Ovary (tissue), 9 donors: Measurements from ENCODE around the gene ZNF423. TPM values are rescaled to one million over a fixed set of nuclear protein-coding genes. Genes with fewer than 3 reads are reported as not detected.

Source experiments
- DNase-seq, 5 donors: peaks; one replicate each; pipeline ENCODE4 v3.0.0-alpha.2; 2019 to 2020
- H3K27ac ChIP-seq, 2 donors: fragments of 200-600 bp; one replicate each; pipeline versions ENCODE4 v1.5.1 to v1.8.0; 2019 to 2022
- H3K27me3 ChIP-seq: fragments of 200-600 bp; one replicate; pipeline ENCODE4 v1.8.0; 2022
- H3K36me3 ChIP-seq: fragments of 200-600 bp; sonication (generic); one replicate; pipeline ENCODE4 v1.5.1; 2019
- H3K4me1 ChIP-seq: one replicate; pipeline ENCODE4 v1.8.1; 2013; ENCODE audit warnings: mild to moderate bottlenecking, moderate library complexity; ENCODE audit not compliant: insufficient read depth
- H3K4me3 ChIP-seq: fragments of 200-600 bp; sonication (generic); one replicate; pipeline ENCODE4 v1.5.1; 2017
- H3K9me3 ChIP-seq, 2 donors: fragments of 200-600 bp in 1 of 2; sonication (generic) in 1 of 2; one replicate each; pipeline versions ENCODE4 v1.5.1 to v1.8.1; 2013 to 2019; ENCODE audit warnings: mild to moderate bottlenecking in 1 of 2, moderate library complexity in 1 of 2
- EP300 ChIP-seq: sonication (generic); formaldehyde crosslinking; IDR thresholded peaks from one replicate; pipeline ENCODE4 v1.6.1; 2017; ENCODE audit warnings: antibody characterized with exemption
- POLR2A ChIP-seq: fragments of 450-650 bp; IDR thresholded peaks from one replicate; pipeline ENCODE4 v1.6.1; 2017; ENCODE audit warnings: antibody characterized with exemption, mild to moderate bottlenecking, moderate library complexity
- WGBS, 3 donors: extraction: QIAGEN DNeasy Blood & Tissue Kit in 1 of 3; methylation state at CpG; one replicate each; pipeline versions ENCODE4 v1.1.5 to v1.1.7; 2013 to 2017; 5-methylcytosine and 5-hydroxymethylcytosine counted together
- intact Hi-C, 4 donors: fragments of 100-400 bp; cut with DNase I; formaldehyde crosslinking; loops; one replicate each; pipeline versions ENCODE4 v1.11.0 to v1.15.1; 2022 to 2023
- polyA plus RNA-seq, 2 donors: library from polyadenylated mRNA; stranded (reverse); fragments of 200-250 nt in 1 of 2; fragments of 350-450 nt in 1 of 2; fragmentation: Illumina TruSeq in 1 of 2; extraction: RNeasy Lipid Tissue Mini Kit (QIAGEN cat#74804) in 1 of 2; gene quantifications; one replicate each; pipeline ENCODE4 v1.2.3, GENCODE V29; 2013 to 2014
- total RNA-seq, 7 donors: library from RNA; depleted of rRNA in 2 of 7; stranded (reverse); fragments of >200 nt in 2 of 7; fragmentation: NEBNext Ultra II Directional in 3 of 7; extraction: Animal tissue kit (Norgen Biotek cat#: 25700) in 3 of 7; gene quantifications; one replicate each; pipeline versions ENCODE4 v1.1.0 to v1.2.4, GENCODE V29; 2016 to 2023
- TF ChIP-seq, protein P1 (sequence below), 3 donors: fragments of 450-650 bp in 2 of 3; fragments of 200-600 bp in 1 of 3; IDR thresholded peaks; one replicate each; pipeline versions ENCODE4 v1.5.1 to v1.8.0; 2016 to 2022; ENCODE audit warnings: antibody characterized with exemption in 3 of 3, mild to moderate bottlenecking in 1 of 3
- donor health status: DM: no; HTN: no; CAD: no; lungs with moderate emphysema.
- donor health status: DM: no; HTN: no; CAD: no.
- donor health status: Bipolar disorder and iron deficiency.
- donor health status: DM: yes; HTN: yes; CAD: no.
- donor health status: DM: no; HTN: no; CAD: no.
- donor health status: DM: yes; HTN: yes; CAD: no.

Gene ZNF423
- total and polyA plus RNA-seq, 9 donors = 3.3 to 40.3 (median 12.4) TPM

DNA sequence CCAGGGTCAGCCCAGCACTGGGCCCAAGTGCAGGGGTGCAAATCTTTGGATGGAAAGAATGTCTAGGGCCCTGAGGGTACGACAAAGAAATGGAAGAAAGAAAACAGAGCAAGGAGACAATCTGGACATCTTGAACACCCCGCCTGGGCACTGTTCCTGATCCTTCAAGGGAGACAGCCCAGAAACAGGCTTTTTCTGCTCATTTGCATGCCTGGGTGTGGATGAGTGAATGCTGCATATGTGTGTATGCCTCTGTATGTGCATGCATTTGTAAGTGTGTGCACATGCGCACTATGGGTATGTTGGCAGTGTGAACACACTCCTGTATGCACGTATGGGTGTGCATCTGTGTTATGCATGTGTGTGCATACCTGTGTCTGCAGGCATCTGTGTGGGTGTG is 79.2 kb downstream of the ZNF423 start:
- WGBS, 3 donors = 90 to 96% (median 93%) methylated on average over 4 of the region's 4 CpGs
- peaks cover 5% of the 10 kb centered on the region for H3K4me1 ChIP-seq
- H3K27me3 ChIP-seq = no peaks in the 10 kb centered on the region
- H3K4me3 ChIP-seq = no peak overlapping the region
- intact Hi-C loops = no loop called here
- DNase-seq = no peak
- TF ChIP-seq, protein P1, sequence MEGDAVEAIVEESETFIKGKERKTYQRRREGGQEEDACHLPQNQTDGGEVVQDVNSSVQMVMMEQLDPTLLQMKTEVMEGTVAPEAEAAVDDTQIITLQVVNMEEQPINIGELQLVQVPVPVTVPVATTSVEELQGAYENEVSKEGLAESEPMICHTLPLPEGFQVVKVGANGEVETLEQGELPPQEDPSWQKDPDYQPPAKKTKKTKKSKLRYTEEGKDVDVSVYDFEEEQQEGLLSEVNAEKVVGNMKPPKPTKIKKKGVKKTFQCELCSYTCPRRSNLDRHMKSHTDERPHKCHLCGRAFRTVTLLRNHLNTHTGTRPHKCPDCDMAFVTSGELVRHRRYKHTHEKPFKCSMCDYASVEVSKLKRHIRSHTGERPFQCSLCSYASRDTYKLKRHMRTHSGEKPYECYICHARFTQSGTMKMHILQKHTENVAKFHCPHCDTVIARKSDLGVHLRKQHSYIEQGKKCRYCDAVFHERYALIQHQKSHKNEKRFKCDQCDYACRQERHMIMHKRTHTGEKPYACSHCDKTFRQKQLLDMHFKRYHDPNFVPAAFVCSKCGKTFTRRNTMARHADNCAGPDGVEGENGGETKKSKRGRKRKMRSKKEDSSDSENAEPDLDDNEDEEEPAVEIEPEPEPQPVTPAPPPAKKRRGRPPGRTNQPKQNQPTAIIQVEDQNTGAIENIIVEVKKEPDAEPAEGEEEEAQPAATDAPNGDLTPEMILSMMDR (IDR thresholded peaks at IDR 0.05) = no peak
- TF ChIP-seq POLR2A (no peak), EP300 (no peak)
- H3K27ac ChIP-seq = no peak overlapping the region
- no peaks in the 10 kb centered on the region for H3K36me3 ChIP-seq
- H3K9me3 ChIP-seq = no peaks in the 10 kb centered on the region

DNA sequence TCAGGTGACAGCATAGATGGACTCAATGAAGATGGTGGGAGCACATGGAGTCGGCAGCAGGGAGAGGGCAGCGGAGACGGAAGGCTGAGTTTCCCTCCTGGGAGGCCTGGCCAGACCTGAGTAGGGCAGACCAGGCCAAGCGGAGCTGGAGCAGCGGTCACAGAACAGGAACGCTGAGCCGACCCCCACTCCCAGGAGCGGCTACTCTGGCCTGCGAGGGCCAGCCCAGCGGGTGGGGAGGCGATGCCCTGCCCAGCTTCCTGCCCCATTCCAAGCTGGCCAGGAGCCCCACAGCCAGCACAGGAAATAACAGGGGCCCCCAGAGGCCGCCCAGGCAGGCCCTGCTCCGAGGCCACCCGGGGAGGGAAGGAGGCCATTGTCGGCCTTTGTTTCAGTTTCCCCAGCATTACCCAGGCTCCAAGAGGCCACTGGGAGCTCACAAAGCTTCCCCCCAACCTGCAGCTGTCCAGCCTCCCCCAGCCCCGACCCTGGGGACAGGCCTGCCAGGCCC is 79.8 kb downstream of the ZNF423 start:
- no peak for DNase-seq
- H3K36me3 ChIP-seq = no peaks in the 10 kb centered on the region
- intact Hi-C loops = no loop called here
- TF ChIP-seq EP300 = no peak
- TF ChIP-seq POLR2A = no peak
- H3K27me3 ChIP-seq = no peaks in the 10 kb centered on the region
- H3K27ac ChIP-seq = no peak overlapping the region
- H3K4me1 ChIP-seq = peaks cover 3% of the 10 kb centered on the region
- no peak overlapping the region for H3K4me3 ChIP-seq
- H3K9me3 ChIP-seq = no peaks in the 10 kb centered on the region
- 58 to 67% (median 62%) methylated on average over 16 of the region's 16 CpGs for WGBS, 3 donors

DNA sequence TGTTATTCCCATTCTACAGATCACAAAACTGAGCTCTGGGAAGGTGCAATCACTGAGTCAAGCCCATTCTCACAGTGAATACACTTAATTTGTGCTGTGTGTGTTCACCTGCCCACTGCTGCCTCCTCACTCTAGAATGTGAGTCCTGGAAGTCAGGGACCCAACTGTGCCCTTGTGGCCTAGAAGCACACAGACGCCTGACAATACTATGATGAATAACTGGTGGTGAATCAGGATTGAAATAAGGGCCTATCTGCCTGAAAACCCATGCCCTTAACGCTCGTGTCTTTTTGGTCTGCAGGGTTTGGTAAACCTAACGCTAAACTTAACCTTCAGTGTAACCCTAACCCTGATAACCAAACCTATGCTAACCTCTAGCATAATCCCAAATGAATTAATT is 80.3 kb downstream of the ZNF423 start:
- peaks cover 3% of the 10 kb centered on the region for H3K4me1 ChIP-seq
- H3K9me3 ChIP-seq = no peaks in the 10 kb centered on the region
- WGBS, 3 donors = 89 to 92% (median 91%) methylated on average over 4 of the region's 4 CpGs
- intact Hi-C loops = no loop called here
- H3K27me3 ChIP-seq = no peaks in the 10 kb centered on the region
- no peak overlapping the region for H3K4me3 ChIP-seq
- H3K36me3 ChIP-seq = no peaks in the 10 kb centered on the region
- H3K27ac ChIP-seq = no peak overlapping the region
- no peak for TF ChIP-seq EP300
- TF ChIP-seq POLR2A = no peak
- TF ChIP-seq, protein P1 (IDR thresholded peaks at IDR 0.05) = no peak
- no peak for DNase-seq

DNA sequence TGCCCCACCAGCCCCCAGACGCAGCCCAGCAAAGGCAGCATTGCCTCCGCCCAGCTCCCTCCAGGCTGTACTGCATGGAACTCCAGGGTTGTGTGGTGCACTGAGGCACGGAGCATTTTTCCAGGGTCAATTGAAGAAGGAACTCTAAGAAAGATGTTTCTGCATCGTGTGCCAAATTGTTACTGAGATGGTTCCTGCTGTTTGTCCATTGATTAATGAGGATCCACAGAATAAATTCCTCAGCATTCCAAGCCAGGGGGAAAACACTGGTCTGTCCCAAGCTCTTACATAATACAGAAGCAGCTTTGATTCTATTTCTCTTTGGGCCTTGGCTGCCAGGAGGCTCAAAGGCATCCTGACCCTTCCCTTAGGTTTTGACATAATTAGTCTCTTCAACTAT is 80.9 kb downstream of the ZNF423 start:
- DNase-seq = no peak
- Histone ChIP-seq H3K4me1 (peaks cover 3% of the 10 kb centered on the region), H3K4me3 (no peak overlapping the region), H3K36me3 (no peaks in the 10 kb centered on the region), H3K9me3 (no peaks in the 10 kb centered on the region), H3K27ac (no peak overlapping the region), H3K27me3 (no peaks in the 10 kb centered on the region)
- 59 to 72% (median 66%) methylated on average over 4 of the region's 4 CpGs for WGBS, 3 donors
- intact Hi-C loops = no loop called here
- TF ChIP-seq POLR2A (no peak), EP300 (no peak)
- TF ChIP-seq, protein P1 (IDR thresholded peaks at IDR 0.05) = no peak

DNA sequence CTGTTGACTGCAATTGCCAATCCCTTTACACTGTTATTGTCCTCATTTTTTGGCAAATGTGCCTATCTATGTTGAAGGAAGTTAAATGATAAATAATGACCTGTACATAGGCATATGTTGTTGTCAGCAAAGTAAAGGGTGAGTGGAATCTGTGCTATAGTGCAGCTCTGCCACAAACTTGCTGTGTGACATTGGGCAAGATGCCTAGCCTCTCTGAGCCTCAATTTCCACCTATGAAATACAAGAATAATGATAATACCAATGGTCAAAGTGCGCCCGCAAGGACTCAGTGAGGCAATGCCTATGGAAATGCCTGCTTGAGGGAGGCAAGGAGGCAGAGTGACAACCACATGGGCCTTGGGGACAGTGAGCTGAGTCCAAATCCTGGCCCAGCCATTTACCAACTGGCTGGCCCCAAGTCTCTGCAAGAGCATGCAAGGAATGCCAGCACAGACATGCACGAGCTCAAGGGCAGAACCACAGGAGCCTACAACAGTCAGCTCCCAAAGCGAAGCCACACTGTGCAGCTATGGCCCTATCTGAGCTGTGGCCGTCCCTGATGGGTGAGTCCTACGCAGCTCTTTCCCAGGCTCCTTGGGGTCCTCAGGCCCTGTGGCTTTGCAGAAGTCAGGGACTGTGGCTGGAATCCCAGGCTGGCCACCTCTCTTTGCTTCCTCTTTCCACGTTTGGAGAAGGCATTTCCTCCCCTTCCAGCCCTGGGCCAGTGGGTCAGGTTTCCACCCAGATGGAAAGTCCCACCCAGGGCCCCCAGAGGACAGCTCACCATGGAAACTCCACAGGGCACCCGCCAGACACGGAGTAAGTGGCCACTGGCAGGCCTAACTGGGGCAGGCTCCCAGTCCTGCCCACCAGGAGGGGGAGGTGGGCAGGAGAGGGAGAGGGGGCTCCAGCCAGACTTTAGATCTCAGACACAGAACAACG is 82.1 kb downstream of the ZNF423 start:
- Histone ChIP-seq H3K9me3 (no peaks in the 10 kb centered on the region), H3K4me3 (no peak overlapping the region), H3K27ac (no peak overlapping the region), H3K36me3 (no peaks in the 10 kb centered on the region), H3K27me3 (no peaks in the 10 kb centered on the region), H3K4me1 (peaks cover 3% of the 10 kb centered on the region)
- no peak for DNase-seq
- intact Hi-C loops = no loop called here
- no peak for TF ChIP-seq POLR2A
- TF ChIP-seq EP300 = no peak
- TF ChIP-seq, protein P1 (IDR thresholded peaks at IDR 0.05) = no peak
- WGBS, 3 donors = 71 to 77% (median 71%) methylated on average over 10 of the region's 10 CpGs
